HG02852 (cell line): ENCODE data around the gene ABHD6.
"Not testable (repeated sequence)": the region's sequence is repeated elsewhere in the genome, so short reads cannot be mapped to it uniquely, and the experiment has no call there.

Source experiments
- ATAC-seq: cut with Tn5 transposase; IDR thresholded peaks from one replicate; pipeline ENCODE4 v1.9.1; 2021; ENCODE audit warnings: mild to moderate bottlenecking, moderate library complexity; ENCODE audit not compliant: unreplicated experiment

Gene ABHD6, protein sequence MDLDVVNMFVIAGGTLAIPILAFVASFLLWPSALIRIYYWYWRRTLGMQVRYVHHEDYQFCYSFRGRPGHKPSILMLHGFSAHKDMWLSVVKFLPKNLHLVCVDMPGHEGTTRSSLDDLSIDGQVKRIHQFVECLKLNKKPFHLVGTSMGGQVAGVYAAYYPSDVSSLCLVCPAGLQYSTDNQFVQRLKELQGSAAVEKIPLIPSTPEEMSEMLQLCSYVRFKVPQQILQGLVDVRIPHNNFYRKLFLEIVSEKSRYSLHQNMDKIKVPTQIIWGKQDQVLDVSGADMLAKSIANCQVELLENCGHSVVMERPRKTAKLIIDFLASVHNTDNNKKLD

DNA sequence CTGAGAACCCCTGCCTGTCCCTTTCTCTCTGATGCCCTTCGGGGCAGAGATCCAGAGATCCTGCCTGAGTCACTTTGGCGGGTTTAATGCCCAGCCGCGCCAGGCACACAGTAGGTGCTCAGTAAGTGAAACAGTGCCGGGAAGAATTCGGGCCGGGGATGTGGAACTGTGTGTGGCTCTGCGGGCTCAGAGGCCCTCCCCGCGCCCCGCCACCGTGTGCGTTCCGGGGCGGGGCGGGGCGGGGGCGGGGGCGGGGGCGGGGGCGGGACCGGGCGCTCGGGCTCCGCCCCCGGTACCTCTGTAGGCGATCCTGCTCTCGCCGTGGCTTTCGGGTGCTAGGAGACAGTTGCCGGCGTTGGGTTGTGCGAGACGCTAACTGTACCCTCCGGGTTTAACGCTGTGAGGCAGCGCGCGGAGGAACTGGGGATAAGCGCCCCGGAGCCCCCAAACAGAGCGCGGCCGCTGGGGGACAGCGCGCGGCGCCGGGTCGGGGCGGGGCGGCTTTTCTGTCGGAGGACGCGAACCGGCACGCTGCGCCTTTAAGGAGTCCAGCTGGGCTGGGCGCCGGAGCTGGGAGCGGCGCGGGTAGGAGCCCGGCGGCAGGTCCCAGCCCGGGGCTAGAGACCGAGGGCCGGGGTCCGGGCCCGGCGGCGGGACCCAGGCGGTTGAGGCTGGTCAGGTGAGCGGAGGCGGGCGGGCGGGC, at the start of gene ABHD6:
ABHD6 (plus strand) TSS at position 555 of the 703 bp plus-strand sequence. CDS start 18,795 bp downstream, outside the sequence.
- peak; percentile 82 for ATAC-seq

DNA sequence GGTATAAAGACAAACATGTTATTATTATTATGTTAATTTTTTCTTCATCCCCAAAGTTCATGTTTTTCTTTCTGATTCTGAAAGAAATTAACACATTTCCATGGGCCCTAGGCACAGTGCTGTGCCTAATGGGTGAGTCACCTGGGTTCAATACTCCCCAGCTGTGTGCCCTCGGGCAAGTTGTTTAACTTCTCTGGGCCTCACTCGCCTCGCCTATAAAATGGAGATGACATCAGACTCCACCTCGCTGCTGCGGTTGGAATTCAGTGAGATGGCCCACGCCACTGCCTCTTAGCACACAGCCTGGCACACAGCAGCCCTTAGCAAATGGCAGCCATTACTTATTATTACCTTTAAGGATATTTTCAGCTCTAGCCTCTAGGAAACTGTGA, 49.4 kb upstream of the ABHD6 start:
- no peak for ATAC-seq

DNA sequence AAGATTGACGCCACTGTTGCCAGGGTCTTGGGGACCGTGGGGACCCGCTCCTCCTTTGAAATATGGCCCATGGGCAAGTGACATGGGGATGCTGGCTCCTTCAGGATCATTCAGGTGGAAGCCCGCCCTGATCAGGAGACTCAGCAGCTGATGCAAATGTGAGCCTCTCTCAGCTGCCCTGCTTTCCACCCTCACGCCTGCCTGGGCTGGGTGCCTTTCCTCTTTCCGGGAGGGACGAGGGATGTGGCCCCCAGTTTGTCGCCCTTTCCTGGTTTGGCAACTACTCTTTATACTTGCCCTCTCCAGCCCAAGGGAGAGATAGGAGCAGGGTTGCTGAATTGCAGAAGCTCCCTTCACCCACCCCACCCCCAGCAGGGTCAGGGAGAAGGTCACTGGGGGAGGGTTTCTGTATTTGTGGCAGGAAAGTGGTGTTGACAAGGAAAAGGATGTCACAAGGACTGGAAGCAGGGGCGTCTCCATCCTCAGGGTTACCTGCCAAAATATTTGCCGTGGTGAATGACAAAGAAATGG, 48.6 kb upstream of the ABHD6 start:
- no peak for ATAC-seq

DNA sequence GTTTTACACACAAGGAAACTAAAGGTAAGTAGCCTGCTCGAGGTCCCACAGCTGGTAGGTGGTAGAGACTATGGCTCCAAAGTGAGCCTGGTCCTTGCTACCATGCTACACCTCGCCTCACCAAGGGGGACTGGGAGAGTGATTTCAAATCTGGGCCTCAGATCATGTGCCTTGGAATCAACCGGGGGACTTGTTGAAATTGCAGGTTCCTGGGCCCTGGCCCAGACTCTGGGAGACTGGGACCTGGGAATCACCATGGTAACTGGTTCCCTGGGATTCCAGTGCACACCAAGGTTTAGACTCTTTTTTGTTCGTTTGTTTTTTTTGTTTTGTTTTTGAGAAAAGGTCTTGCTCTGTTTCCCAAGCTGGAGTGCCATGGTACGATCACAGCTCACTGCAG, 47.9 kb upstream of the ABHD6 start:
- no peak for ATAC-seq

DNA sequence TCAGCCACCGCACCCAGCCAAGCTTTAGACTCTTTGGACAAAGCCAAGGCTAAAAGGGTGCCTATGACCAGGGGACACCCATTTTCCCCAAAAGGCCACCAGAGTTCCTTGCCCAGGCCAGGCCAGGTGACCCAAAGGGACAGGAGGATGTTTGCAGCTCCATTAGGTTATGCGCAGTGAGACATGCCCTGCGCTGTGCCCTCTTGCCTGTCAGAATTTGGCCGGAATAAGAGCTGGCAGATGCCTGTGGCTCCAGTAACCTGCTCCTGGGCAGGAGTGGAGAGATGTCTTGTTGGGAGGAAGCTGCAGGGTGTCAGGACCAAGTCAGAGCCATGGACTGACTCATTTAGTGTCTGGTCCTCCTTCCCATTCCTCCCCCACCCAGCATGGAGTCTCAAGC, 47.3 kb upstream of the ABHD6 start:
- no peak for ATAC-seq

DNA sequence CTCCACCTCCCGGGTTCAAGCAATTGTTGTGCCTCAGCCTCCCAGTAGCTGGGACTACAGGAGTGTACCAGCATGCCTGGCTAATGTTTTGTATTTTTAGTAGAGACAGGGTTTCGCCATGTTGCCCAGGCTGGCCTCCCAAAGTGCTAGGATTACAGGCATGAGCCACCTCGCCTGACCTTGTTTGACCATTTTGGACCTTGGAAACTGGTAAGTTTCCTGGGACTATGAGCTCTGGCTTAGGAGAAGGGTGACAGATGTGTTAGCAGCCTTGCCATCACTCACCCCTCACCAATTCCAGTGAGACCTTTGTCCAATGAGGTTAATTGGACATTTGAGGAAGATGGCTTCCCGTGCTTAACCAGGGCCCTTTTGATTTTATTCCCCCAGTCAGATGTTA, 46.7 kb upstream of the ABHD6 start:
- ATAC-seq, result no peak

DNA sequence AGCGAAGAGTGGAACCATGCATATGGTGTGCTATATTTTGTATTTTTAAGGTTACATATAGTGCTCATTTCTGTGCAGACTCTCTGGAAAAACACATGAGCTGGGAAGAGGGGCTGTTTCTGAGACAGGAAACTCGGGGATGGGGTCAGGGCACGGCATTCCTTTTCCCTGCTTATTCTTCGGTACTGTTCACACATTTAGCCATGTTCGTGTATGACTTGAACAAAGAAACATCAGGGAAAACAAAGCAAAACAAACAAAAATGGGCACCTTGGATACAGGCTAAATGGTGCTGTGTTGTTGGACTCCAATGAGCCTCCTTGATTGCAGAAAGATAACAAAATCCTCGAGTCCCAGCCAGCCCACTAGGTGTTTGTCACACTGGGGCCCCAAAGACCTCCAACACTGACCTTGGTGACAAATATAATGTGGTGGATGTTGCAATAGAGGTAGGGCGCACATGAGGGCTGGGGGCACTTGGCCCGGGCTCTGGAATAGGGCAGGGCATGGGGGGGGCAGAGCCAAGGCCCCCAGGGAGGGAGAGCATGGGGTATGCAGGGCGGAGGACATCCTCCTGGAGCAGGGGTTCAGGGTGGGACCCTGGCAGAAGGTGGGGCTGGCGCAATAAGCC, 46.1 kb upstream of the ABHD6 start:
- ATAC-seq, result no peak

DNA sequence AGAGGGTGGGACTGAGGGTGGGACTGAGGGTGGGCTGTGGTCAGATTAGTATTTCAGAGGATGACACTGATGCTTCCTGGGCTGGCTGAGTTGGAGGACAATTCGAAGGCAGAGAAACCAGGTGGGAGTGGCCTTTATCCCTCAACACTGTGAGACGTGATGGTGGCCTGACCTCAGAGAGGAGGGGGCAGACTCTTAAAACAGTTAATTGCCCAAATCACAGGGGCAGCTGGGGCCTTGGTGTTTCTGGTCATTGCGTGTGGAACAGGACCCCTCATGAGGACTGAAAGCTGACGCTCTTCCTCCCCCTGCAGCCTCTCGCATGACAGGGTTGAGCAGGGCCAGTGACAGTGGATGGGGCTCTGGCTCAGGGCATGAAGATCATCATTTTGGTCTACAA, 45.5 kb upstream of the ABHD6 start:
- ATAC-seq, result no peak

DNA sequence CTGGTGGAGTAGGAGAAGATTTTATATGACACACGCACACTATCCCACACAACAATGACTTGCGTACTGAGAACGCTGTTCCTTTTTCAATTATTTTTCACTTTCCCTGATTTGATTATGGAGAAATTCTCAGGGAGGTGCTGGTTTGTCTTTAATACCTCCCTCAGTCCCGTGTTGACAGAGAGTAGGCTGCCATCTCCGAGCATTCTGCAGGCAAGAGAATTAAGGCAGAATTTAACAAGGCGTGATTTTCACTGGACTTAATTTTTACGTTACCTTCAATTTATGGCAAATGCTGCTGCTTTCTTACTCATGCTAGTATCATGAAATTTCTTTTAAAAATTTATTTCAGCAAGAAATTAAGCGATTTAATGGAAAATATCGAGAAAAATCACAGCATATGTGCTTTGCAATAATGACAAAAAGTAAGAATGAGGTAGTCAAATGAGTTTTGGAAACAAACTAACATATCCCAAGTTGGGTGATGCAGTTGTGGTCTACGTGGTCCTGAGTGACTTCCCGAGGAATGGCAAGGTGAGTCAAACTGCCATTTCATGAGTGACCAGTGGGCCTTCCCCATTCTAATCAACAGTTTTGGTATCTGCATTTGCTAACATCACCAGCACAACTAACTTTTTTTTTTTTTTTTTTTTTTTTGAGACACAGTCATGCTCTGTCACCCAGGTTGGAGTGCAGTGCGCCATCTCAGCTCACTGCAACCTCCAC, 43.7 kb upstream of the ABHD6 start:
- ATAC-seq, result no peak

DNA sequence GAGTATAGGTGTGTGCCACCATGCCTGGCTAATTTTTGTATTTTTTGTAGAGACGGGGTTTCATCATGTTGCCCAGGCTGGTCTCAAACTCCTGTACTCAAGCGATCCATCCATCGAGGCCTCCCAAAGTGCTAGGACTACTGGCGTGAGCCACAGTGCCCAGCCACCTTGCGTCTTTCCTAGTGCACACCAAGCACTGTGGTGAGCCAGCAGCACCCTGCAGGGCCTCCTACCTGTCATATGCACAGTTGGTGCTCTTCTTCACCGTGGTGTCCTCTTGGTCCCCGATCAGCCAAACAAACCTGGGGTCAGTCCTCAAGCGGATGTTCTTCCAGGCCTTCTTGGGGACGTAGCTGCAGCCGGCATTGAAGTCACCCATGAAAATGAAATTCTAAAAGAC, 40.0 kb upstream of the ABHD6 start:
- ATAC-seq, result no peak

DNA sequence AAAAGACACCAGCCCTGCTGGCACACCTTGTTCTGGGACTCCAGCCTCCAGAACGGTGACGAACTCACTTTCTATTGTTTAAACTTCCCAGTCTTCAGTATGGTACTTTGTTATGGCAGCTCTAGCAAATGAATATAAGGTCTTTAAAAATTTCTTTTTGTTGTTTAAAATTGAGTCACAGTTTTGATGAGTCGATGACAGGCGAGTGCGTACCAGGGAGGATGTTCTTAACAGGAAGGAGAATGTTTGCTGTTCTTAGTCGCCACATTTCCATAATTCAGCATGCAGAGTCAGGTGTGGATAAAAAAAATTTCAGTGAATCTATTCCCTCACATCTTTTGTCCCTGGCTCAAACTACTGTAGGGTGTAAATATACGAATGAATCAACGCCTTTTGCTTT, 39.2 kb upstream of the ABHD6 start:
- ATAC-seq, result no peak

DNA sequence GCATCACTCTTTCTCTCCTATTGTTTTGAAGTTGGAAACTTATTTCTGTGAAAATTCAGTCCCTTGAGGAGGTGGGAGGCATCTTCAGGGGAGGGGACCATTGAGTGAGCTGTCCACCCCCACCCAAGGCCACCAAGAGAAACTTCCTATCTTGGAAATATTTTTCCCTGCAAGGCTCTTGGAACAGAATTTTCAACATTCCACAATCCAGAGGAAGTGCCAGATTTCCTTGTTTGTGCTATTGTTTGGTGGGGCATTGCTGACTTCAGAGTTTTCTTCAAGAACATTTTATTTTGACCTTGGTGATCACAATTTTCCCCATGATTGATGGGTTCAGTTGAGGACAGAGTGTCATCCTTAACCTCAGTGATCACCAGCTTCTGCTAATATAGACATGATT, 38.8 kb upstream of the ABHD6 start:
- no peak for ATAC-seq

DNA sequence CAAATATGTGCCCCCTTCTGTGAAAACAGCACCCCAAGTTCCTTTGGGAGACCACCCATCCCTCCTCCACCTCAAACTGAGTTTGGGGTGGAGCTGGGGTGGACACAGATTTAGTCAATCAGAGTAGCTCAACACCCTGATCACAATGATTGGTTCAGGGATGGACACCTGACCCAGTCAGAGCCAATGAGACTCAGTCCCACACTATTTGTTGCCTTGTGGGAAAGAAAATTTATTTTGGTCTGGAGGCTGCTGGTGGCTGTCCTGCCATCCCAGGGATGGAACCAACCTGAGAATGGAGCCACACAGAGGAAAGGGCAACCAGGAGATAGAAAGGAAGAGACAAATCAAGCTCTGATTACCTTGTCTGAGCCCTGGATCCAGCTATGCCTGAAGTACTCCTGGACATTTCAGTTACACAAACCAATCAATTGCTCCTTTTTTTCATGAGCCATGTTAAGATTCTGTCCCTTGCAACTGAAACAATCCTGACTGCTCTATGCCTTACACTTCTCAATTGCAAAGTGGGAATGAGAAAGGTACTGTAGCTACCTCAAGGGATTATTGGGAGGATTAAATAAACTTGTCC, 37.4 kb upstream of the ABHD6 start:
- no peak for ATAC-seq

DNA sequence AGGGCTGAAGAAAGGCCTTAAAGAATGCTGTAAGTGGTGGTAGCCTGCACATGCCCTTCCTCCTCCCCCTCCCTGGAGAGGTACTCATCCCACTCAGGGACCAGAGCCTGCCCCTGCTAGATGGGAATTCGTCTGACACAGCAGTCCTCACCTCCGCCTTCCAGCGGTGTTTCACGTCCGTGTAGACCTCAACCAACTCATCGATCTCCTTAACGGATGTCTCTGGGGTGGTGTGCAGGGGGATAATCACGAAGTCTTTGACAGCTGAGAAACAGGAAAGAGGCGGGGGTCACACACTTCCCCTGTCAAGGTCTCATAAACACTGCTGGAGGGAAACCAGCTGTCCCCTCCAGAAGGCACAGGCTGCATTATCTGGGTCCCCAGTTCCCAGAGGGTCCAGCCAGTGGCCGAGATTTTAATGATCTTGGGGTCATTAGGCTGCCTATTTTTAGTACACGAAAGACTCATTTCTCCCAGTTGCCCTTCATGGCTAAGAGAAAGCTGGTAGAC, 36.7 kb upstream of the ABHD6 start:
- ATAC-seq, result no peak

DNA sequence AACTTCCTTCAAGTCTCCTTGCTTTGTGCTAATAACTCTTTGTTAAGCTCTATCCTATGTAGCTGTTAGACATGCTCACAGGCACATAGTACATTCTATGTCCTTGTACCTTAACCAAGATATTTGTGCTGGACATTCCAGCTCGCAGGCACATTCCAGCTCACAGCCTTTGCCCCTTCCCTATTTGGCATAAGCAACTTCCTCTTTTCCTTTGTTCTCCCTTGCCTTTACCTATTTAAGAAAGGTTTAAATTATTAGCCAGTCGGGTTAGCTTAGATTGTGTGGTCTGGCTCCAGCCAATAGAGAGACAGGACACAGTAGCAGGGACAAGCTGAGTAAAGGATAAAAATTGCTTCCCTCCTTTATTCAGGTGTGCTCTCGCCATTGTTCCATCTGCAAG, 36.1 kb upstream of the ABHD6 start:
- not testable (repeated sequence) for ATAC-seq

DNA sequence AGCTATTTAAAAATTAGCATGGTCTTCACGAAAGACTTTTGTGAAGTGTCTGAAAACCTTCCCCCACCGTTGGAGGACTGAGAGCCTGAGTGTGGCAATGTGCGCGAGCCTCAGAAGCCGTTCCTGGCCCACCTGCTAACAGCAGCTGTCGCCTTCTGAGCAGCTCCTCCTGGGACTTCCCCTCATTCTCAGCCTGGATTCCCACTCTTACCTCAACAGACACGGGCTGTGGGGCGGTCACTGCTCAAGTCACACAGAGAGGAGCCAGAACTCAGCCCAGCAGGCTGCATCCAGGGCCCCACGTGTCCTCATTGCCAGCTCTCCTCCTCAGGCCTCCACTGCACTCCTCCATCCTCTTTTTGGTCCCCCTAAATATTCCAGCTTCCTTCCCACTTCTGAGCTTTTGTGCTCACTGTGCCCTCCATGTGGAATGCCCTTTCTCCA, 34.7 kb upstream of the ABHD6 start:
- peak; percentile 84 for ATAC-seq

DNA sequence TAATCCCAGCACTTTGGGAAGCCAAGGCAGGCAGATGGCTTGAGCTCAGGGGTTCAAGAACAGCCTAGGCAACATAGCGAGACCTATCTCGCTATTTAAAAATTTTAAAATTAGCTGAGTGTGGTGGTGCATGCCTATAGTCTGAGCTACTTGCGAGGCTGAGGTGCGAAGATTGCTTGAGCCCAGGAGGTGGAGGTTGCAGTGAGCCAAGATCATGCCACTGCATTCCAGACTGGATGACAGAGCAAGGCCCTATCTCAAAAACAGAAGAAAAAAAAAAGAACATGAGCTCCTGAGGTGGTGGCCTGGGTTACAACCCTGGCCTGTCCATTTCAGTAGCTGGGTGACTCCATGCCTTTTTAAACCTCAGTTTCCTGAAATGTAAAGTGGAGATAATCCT, 34.1 kb upstream of the ABHD6 start:
- ATAC-seq, result no peak

DNA sequence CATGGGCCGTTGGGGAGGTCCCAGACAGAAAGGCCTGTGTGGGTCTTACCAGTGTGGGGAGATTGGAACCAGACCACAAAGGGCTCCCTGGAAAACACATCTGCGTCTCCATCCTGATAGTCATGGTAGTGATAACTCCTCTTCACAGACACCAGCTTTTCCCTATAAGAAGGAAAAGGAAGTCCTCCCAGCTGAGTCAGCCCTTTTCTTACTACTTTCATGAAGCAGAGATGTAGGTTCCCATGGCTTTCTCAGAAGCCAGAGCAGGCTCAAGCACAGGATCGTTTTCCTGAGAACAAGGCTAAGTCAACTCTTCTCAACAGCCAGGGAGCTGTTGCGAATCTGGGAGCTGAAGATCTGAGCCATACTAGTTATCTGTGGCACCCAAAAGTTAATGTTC, 32.9 kb upstream of the ABHD6 start:
- no peak for ATAC-seq

DNA sequence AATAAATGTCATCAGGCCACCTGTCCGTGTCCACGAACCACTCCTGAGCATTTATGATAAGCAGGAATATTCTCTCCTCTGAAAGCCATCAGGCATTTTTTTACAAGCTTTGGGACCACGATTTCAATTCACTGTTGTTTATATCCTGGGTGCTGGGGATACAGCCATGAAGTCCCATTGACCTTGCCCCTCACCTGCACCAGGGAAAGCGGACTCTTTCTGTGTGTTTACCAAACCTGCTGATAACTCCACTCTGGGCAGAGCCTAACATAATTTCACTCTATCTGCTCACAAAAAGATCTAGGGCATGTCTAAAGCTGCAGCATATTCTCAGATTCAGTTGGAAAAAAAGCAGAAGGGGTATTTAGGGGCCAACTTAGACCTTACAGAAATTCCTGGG, 31.6 kb upstream of the ABHD6 start:
- ATAC-seq, result no peak

DNA sequence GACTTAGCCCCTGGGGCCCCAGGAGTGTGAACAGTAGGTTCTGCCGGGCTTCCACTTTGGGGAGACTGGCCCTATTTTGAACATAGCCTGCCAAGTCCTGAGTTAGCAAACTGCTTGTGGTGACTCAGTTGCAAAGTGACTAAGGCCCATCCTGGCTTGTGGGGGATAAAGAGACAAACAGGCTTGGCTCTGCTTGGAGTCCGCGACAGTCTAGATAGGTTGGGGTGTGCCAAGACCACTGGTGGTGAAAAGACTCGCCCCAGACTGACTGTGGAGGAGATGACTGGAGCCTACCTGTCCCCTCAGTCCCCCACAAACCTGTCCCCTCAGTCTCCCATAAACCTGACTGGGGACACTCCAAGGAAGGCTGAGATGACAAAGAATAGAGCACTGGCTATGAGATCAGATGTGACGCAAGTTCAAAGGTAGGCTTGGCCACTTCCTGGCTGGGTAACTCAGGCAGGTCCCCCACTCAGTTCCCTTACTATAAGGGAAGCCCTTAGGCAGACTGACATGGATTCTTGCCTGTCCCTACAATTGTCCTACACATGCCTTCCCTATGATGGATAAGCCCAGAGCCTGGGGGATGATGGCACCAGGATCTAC, 31.1 kb upstream of the ABHD6 start:
- ATAC-seq, result no peak
